Measurements from ENCODE around the gene CHRNA4.

DNA sequence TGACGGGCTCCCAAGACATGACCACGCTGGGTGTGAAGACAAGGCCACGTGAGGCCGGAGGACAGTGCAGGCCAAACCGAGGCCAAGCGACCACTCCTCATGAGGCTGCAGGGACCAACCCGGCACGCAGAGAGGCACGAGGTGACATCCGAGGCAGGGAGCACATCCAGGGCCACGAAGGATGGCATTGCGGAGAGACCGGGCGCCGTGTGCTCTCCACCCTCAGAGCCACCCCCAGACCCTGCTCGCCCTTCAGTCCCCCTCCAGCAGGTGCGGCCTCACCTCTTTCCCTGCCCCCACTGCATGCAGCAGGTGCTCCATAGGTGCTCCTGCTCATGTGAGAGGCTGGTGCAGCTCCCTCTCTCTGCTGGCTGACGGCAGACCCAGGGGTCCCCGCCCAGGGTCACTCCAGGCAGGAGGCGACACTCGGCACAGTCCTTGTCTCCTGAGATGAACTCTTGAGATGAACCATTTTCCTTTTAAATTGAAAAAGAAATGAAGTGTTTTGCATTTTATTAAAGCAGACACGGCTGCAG is 33.8 kb upstream of the CHRNA4 start:
- TF ChIP-seq, protein P1, sequence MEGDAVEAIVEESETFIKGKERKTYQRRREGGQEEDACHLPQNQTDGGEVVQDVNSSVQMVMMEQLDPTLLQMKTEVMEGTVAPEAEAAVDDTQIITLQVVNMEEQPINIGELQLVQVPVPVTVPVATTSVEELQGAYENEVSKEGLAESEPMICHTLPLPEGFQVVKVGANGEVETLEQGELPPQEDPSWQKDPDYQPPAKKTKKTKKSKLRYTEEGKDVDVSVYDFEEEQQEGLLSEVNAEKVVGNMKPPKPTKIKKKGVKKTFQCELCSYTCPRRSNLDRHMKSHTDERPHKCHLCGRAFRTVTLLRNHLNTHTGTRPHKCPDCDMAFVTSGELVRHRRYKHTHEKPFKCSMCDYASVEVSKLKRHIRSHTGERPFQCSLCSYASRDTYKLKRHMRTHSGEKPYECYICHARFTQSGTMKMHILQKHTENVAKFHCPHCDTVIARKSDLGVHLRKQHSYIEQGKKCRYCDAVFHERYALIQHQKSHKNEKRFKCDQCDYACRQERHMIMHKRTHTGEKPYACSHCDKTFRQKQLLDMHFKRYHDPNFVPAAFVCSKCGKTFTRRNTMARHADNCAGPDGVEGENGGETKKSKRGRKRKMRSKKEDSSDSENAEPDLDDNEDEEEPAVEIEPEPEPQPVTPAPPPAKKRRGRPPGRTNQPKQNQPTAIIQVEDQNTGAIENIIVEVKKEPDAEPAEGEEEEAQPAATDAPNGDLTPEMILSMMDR (IDR thresholded peaks at IDR 0.05), result no peak
- no peak for TF ChIP-seq EP300 (IDR thresholded peaks at IDR 0.05)
